ENCODE data around the gene USP11.

The USP11 gene

DNA sequence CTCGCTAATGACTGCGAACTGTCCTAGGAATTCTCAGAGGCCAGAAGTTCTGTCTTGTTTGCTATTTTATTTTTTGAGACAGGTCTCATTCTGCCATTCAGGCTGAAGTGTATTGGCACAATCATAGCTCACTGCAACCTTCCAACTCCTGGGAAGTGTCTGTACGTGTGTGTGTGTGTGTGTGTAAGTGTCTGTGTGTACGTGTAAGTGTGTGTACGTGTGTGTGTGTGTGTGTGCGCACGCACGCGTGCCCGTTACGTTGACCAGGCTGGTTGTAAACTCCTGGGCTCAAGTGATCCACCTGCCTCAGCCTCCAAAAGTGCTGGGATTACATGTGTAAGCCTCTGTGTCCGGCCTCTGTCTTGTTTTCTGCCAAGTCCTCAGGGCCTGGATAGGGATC lies 24.7 kb upstream of the USP11 start:
- H3K4me3 ChIP-seq (ENCODE audit: low read depth in 1 of 2, low read length in 2 of 2): no peak overlapping the region
- H4K20me1 ChIP-seq (ENCODE audit: insufficient read depth, low read length): peaks cover 1% of the 10 kb centered on the region; the same call in 1 of the 2 replicates
- H3K9me3 ChIP-seq (ENCODE audit: insufficient read depth, low read length, severe bottlenecking): no peaks in the 10 kb centered on the region
- ATAC-seq (ENCODE audit: insufficient read depth, low read depth) (no peak), DNase-seq (no peak)
- no peak overlapping the region for H3K4me2 ChIP-seq (ENCODE audit: insufficient read depth, low read length)
- TF ChIP-seq, protein P1, sequence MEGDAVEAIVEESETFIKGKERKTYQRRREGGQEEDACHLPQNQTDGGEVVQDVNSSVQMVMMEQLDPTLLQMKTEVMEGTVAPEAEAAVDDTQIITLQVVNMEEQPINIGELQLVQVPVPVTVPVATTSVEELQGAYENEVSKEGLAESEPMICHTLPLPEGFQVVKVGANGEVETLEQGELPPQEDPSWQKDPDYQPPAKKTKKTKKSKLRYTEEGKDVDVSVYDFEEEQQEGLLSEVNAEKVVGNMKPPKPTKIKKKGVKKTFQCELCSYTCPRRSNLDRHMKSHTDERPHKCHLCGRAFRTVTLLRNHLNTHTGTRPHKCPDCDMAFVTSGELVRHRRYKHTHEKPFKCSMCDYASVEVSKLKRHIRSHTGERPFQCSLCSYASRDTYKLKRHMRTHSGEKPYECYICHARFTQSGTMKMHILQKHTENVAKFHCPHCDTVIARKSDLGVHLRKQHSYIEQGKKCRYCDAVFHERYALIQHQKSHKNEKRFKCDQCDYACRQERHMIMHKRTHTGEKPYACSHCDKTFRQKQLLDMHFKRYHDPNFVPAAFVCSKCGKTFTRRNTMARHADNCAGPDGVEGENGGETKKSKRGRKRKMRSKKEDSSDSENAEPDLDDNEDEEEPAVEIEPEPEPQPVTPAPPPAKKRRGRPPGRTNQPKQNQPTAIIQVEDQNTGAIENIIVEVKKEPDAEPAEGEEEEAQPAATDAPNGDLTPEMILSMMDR (IDR thresholded peaks at IDR 0.05; ENCODE audit: borderline replicate concordance, extremely low read depth, low read length, poor library complexity, severe bottlenecking): no peak
- TF ChIP-seq EZH2 (IDR thresholded peaks at IDR 0.05; ENCODE audit: borderline replicate concordance, low read depth, low read length, severe bottlenecking): no peak
- 0 out of 2 replicates have a peak, but pooled peaks cover 2% of the 10 kb centered on the region for H3K79me2 ChIP-seq (ENCODE audit: insufficient read depth, low read length)
- no peak overlapping the region for H2AFZ ChIP-seq (ENCODE audit: low read depth, low read length)
- H3K36me3 ChIP-seq (ENCODE audit: insufficient read depth, low read length): peaks cover 99% of the 10 kb centered on the region
- H3K4me1 ChIP-seq (ENCODE audit: insufficient read depth, low read length): no peaks in the 10 kb centered on the region
- H3K27ac ChIP-seq (ENCODE audit: low read length): no peak overlapping the region
- no peaks in the 10 kb centered on the region for H3K27me3 ChIP-seq (ENCODE audit: insufficient read depth, low read length, poor library complexity)
- no peak overlapping the region for H3K9ac ChIP-seq (ENCODE audit: low read depth, low read length)

DNA sequence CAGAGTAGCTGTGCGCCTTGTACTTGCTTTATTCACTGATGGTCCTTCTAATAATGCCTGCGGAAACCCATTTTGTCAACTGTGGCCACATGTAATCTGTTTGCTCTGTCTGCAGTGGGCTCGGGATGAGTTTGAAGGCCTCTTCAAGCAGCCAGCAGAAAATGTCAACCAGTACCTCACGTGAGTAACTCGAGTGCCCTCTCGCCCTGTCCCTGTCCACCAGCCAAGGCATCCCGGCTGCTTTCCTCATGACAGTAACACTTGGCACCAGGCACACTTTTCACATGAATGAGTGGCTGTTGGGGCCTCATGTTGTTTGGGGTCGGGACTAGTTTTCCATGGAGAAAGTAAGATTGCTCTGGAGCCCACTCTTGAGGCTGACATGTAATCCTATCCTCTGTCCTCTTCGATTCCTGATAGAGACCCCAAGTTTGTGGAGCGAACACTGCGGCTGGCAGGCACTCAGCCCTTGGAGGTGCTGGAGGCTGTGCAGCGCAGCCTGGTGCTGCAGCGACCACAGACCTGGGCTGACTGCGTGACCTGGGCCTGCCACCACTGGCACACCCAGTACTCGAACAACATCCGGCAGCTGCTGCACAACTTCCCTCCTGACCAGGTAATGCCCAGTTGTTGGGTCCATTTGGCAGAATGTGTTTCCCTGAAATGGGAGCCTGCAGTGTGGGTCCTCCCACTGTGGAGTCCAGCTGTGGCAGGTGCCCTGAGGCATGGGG lies 23.1 kb upstream of the USP11 start:
- no peak for DNase-seq
- no peak for TF ChIP-seq EZH2 (IDR thresholded peaks at IDR 0.05; ENCODE audit: borderline replicate concordance, low read depth, low read length, severe bottlenecking)
- TF ChIP-seq, protein P1 (IDR thresholded peaks at IDR 0.05; ENCODE audit: borderline replicate concordance, extremely low read depth, low read length, poor library complexity, severe bottlenecking): no peak
- ATAC-seq (ENCODE audit: insufficient read depth, low read depth): no peak
- Histone ChIP-seq H3K36me3 (ENCODE audit: insufficient read depth, low read length) (peaks cover 97% of the 10 kb centered on the region), H2AFZ (ENCODE audit: low read depth, low read length) (no peak overlapping the region), H3K79me2 (ENCODE audit: insufficient read depth, low read length) (0 out of 2 replicates have a peak, but pooled peaks cover 2% of the 10 kb centered on the region), H3K4me1 (ENCODE audit: insufficient read depth, low read length) (peaks cover 9% of the 10 kb centered on the region; the same call in 1 of the 2 replicates), H3K27ac (ENCODE audit: low read length) (no peak overlapping the region), H3K9ac (ENCODE audit: low read depth, low read length) (no peak overlapping the region), H4K20me1 (ENCODE audit: insufficient read depth, low read length) (no peaks in the 10 kb centered on the region), H3K9me3 (ENCODE audit: insufficient read depth, low read length, severe bottlenecking) (no peaks in the 10 kb centered on the region), H3K4me2 (ENCODE audit: insufficient read depth, low read length) (no peak overlapping the region), H3K4me3 (ENCODE audit: low read depth in 1 of 2, low read length in 2 of 2) (no peak overlapping the region), H3K27me3 (ENCODE audit: insufficient read depth, low read length, poor library complexity) (no peaks in the 10 kb centered on the region)

- no peak for DNase-seq
- no peak overlapping the region for H3K27ac ChIP-seq (ENCODE audit: low read length)
- H4K20me1 ChIP-seq (ENCODE audit: insufficient read depth, low read length): no peaks in the 10 kb centered on the region
- H3K27me3 ChIP-seq (ENCODE audit: insufficient read depth, low read length, poor library complexity): no peaks in the 10 kb centered on the region
- TF ChIP-seq, protein P1 (IDR thresholded peaks at IDR 0.05; ENCODE audit: borderline replicate concordance, extremely low read depth, low read length, poor library complexity, severe bottlenecking): no peak
- TF ChIP-seq EZH2 (IDR thresholded peaks at IDR 0.05; ENCODE audit: borderline replicate concordance, low read depth, low read length, severe bottlenecking): no peak
- peaks cover 97% of the 10 kb centered on the region for H3K36me3 ChIP-seq (ENCODE audit: insufficient read depth, low read length)
- peaks cover 20% of the 10 kb centered on the region; the same call in 1 of the 2 replicates for H3K4me1 ChIP-seq (ENCODE audit: insufficient read depth, low read length)
- ATAC-seq (ENCODE audit: insufficient read depth, low read depth): no peak
- H2AFZ ChIP-seq (ENCODE audit: low read depth, low read length): no peak overlapping the region
- 0 out of 2 replicates have a peak, but pooled peaks cover 2% of the 10 kb centered on the region for H3K79me2 ChIP-seq (ENCODE audit: insufficient read depth, low read length)
- no peak overlapping the region for H3K9ac ChIP-seq (ENCODE audit: low read depth, low read length)
- H3K4me2 ChIP-seq (ENCODE audit: insufficient read depth, low read length): no peak overlapping the region
- no peak overlapping the region for H3K4me3 ChIP-seq (ENCODE audit: low read depth in 1 of 2, low read length in 2 of 2)
- H3K9me3 ChIP-seq (ENCODE audit: insufficient read depth, low read length, severe bottlenecking): no peaks in the 10 kb centered on the region
These were observed 22.0 kb upstream of the USP11 start for GRCh38 chrX:47210661-47211425.
